ENCODE data around the gene PRRX2.
A peak's percentile ranks its signal among the peaks of the same experiment; 100 is the strongest.
"Not testable (repeated sequence)": the region's sequence is repeated elsewhere in the genome, so short reads cannot be mapped to it uniquely, and the experiment has no call there.

PRRX2 gene

DNA sequence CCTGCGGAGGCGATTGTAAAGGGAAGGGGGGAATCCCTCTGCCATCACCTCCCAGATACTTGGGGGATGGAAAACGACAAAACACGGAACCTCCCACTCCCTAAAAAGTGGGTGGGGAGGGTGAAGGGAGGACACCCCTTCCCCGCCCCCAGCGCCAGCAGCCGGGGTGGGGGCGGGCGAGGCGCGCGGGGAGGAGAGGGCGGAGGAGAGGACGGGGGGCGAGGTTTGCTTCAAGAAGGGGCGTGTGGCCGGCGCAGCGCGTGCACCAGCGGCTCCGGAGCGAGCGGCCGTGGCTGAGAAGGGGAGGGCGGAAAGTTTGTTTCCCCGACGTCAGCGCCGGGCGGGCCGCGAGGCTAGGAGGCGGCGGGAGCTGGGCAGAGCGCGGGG is at the start of gene PRRX2:
TSS of gene PRRX2 (plus strand) at position 259 of the 387 bp plus-strand sequence. CDS start 221 bp downstream, outside the sequence.
- no peak for DNase-seq

- peak; percentile 19 for DNase-seq
Measured at GRCh38 chr9:129617167-129617566, 48.3 kb upstream of the PRRX2 start.

DNA sequence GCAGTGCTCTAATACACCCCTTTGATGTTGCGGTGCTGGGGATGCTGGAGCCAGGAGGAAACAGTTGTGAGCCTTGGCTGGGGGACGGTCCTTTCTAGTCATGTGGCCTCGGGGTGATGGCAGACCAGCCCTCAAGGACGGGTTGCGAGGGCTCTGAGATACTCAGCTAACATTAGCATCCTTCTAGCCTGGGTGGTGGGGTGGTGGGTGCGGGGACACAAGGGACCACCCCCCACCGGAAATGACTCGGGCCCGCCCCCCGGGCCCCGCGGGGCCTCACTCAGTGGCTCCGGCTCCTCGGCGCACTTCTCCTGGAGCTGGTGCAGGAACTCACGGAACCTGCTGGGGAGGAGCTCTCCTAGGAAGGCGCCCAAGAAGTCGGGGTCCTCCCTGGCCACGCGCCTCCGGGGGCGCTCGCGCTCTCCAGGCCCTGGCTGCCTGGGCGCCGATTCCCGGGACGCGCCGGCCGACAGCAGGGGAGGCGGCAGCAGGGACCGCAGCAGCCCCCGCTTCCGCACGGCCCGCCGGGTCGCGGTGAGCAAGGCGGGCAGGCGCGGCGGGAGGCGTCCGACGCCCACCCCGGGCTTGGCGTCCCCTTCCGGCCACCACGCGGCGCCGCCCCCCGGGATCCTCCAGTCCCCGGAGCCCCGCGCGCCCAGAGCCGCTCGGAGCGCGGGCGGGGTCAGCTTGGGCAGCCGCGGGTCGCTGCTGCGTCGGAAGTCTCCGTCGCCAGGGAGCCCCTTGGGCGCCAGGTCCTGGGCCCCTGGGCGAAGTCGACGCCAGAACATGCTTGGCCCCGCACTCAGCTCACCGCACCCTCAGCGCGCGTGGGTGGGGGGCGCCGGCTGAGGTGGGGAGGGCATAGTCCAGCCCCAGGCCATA is 45.4 kb upstream of the PRRX2 start:
- no peak for DNase-seq

DNA sequence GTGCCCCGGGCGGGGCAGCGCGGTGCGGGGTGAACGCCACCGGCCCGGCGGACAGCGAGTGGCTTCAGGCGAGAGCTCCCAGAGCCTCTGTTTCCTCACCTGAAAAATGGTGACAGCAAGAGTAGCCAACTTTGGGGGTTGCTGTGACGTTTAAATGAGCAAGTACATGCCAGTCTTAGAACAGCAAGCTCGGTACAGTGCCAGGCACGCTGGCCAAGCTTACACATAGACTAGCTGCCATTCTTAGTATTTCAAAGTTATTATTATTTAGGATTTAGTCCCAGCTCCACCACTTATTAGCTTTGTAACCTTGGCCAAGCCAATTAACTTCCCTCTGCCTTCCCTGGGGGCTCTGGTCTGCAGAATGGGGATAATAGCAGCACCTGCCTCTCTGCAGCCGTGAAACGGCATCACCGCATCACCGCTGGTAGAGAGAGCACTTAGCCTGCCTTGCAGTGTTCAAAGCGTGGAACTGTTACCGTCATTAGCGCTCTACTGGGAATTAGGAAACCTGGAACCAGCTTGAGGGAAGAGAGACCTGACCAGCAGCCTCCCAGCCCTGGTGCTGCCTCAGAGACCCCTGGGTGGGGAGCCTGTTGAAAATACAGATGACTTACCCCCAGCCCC is 44.7 kb upstream of the PRRX2 start, which contains the start of gene C9orf50:
TSS of gene C9orf50 (minus strand) at position 433 of the 627 bp plus-strand sequence. CDS start 527 bp downstream, outside the sequence.
- no peak for DNase-seq

DNA sequence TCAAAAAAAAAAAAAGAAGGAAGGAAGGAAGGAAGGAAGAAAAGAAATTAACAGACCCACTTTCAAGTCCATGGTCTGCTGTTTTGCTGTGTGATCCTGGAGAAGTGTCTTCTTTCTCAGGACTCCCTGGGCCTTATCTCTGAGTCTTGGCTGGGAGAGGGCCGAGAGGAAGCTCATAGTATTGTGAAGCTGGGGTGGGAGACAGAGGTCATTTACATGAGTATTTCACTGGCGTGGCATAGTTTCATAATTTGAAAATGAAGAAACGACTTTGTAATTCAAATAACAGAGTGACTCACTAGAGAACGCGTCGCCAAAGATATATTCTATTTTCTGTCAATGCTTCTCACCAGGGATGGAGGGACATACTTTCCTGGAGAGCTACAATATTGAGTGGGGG is 42.1 kb upstream of the PRRX2 start:
- DNase-seq: peak; percentile 4

DNA sequence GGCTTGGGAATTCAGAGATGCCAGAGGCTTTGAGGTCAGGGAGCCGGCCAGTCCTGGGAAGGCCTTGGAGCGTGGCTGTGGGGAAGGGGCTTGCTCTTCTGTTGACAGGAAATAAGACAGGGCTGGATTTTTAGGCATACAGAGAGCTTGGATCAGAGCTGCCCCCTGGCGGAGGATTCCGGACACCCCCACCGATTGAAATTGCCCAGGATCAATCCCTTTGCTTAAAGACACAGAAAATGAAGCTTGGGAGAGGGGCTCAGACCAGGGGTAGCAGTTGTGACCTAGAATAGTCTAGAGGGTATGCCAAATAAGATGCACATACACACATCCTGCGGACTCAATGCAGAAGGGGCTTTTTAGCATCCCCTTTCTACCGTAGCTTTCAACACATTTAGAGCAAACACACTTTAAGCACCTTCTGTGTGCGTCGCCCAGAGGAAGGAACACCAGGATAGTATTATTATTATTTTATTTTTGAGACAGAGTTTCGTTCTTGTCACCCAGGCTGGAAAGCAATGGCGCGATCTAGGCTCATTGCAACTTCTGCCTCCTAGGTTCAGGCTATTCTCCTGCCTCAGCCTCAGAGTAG is 41.2 kb upstream of the PRRX2 start:
- DNase-seq: peak; percentile 83

- DNase-seq: peak; percentile 72
Measured at GRCh38 chr9:129624947-129625346, 40.5 kb upstream of the PRRX2 start.

DNA sequence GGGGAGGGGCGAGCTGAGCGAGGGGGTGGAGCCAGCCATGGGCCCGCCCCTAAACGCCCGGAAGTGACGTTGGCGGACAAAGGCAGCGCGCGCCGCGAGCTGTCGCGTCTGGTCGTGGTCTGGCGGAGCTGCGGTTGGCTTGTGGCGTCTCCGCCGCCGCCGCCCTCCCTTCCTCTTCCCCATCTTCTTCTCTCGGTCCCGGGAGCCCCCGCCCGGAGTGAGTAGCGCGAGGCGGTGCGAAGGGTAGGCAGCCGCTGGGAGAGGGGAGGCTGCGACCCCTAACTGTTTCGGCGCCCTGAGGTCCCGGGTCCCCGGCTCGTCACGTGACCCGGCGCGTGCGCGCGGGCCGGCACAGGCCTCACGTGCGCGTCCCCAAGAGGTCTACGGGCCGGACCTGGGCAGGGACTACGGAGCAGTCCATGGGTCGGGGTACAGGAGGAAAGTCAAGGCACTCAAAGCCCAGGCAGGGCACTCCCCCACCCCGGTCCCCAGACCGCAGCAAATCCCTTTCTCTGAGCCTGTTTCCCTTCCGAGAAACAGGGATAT is 39.3 kb upstream of the PRRX2 start, which contains the start of gene NTMT1:
TSS of gene NTMT1 (plus strand) at position 85 of the 546 bp plus-strand sequence. CDS start 6,541 bp downstream, outside the sequence.
- DNase-seq: peak; percentile 89

- DNase-seq: peak; percentile 57
Measured at GRCh38 chr9:129626625-129627284, 38.7 kb upstream of the PRRX2 start.

DNA sequence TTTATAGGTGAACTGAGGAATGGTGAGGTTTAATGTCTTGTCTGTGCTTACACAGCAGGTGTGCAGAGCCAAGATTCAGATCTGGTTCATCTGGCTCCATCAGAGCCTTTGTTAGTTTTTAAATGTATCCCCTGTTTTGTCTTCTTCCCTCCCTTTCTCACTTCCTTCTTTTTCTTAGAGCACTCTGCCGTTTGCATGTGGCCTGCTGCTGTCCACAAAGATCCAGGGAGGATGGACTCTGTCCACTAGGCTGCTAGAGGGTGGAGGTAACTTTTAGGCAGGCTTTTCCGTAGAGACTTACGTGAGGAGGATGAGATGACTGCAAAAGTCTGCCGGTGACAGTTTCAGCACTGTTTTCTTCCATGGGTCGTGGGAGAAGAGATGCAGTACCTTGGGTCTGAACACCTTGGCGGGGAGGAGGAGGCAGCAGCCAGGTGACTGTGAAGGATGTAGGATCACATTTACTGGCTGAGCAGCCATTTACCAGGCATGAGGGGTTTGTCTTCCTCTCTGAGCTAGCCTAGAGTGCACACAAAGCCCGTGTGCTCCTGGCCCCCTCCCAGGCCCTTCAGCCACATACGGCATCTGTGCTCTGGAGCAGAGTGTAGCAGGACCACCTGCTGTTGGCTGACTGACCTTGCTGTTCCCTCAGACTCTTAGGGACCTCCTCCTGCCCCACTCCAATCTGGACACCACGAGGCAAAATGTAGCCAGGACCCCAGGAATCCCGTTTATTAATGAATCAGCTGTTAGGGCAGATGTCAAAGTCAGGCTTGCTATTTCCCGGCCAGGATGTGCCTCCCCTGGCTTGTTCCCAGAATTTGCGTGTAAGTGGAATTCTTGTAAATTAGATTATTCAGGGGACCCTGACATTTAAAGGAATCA is 37.6 kb upstream of the PRRX2 start:
- no peak for DNase-seq

- no peak for DNase-seq
Measured at GRCh38 chr9:129628709-129629108, 36.7 kb upstream of the PRRX2 start.

- no peak for DNase-seq
Measured at GRCh38 chr9:129629251-129629820, 36.1 kb upstream of the PRRX2 start.

GRCh38 chr9:129630967-129631673 is 34.3 kb upstream of the PRRX2 start:
- DNase-seq: no peak

- no peak for DNase-seq
Measured at GRCh38 chr9:129631674-129632129, 33.7 kb upstream of the PRRX2 start.

DNA sequence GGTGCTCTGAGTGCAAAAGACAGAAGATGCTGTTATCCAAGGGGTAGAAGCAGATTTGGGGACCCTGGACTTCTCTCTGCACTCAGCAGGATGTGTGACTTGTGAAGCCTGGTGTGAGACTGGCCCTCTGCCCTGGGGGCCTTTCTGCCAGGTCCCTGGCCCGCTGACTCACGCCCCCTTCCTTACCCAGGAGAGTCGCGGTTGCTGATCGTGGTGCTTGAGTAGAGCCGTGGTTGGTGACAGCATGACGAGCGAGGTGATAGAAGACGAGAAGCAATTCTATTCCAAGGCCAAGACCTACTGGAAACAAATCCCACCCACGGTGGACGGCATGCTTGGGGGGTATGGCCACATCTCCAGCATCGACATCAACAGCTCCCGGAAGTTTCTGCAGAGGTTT is 33.0 kb upstream of the PRRX2 start:
- no peak for DNase-seq

GRCh38 chr9:129633207-129633606 is 32.2 kb upstream of the PRRX2 start:
- no peak for DNase-seq

- DNase-seq: no peak
Measured at GRCh38 chr9:129633848-129634247, 31.6 kb upstream of the PRRX2 start.

- no peak for DNase-seq
Measured at GRCh38 chr9:129635099-129636065, 30.1 kb upstream of the PRRX2 start.

GRCh38 chr9:129636343-129636742 is 29.1 kb upstream of the PRRX2 start:
- DNase-seq: not testable (repeated sequence)
